H1 (cell line): Measurements from ENCODE around the gene GALNT18. TPM values are rescaled to one million over a fixed set of nuclear protein-coding genes. Genes with fewer than 3 reads are reported as not detected.

Experiments used
- CTCF ChIA-PET: fragments of 300-600 bp; sonication (Branson Sonifier 250); formaldehyde crosslinking; loops from one replicate; lab custom pipeline; 2021; ENCODE audit not compliant: partially characterized antibody; lab: Charles Lee
- POLR2A ChIA-PET: fragments of 300-600 bp; sonication (Branson Sonifier 250); formaldehyde crosslinking; loops from one replicate; lab custom pipeline; 2021; ENCODE audit warnings: inconsistent platforms; ENCODE audit not compliant: partially characterized antibody; lab: Charles Lee
- DNase-seq, 2 experiments: peaks; one replicate each; pipeline versions ENCODE4 v3.0.0 to v3.0.0-alpha.2; 2010 to 2022; ENCODE audit warnings: low spot score in 2 of 2, low read depth in 1 of 2, mixed read lengths in 1 of 2
- FAIRE-seq: peaks from 2 replicates; lab custom pipeline; 2011; peaks lifted over from hg19 to GRCh38; lab: Jason Lieb, UNC
- H2AFZ ChIP-seq: 2 replicates; pipeline ENCODE4 v1.8.1; 2012; ENCODE audit warnings: low read length, inconsistent platforms
- H2AK5ac ChIP-seq: 2 replicates; pipeline ENCODE4 v1.6.1; 2013; ENCODE audit warnings: low read depth, low read length
- H2BK120ac ChIP-seq: replicated peaks from 2 replicates; pipeline ENCODE3; 2013; ENCODE audit warnings: low read depth, low read length, inconsistent platforms
- H2BK12ac ChIP-seq: 2 replicates; pipeline ENCODE4 v1.6.1; 2013; ENCODE audit warnings: low read depth, low read length
- H2BK15ac ChIP-seq: 2 replicates; pipeline ENCODE4 v1.6.1; 2013; ENCODE audit warnings: low read length
- H2BK20ac ChIP-seq: 2 replicates; pipeline ENCODE4 v1.6.1; 2013; ENCODE audit warnings: low read length
- H2BK5ac ChIP-seq: 2 replicates; pipeline ENCODE4 v1.6.1; 2013; ENCODE audit warnings: low read depth, low read length
- H3K14ac ChIP-seq: 2 replicates; pipeline ENCODE4 v1.6.1; 2013; ENCODE audit warnings: inconsistent platforms; ENCODE audit not compliant: insufficient read length
- H3K18ac ChIP-seq: 2 replicates; pipeline ENCODE4 v1.6.1; 2013; ENCODE audit warnings: low read length; ENCODE audit errors: extremely low read depth
- H3K23ac ChIP-seq: 2 replicates; pipeline ENCODE4 v1.6.1; 2013; ENCODE audit warnings: inconsistent platforms; ENCODE audit not compliant: insufficient read length
- H3K23me2 ChIP-seq: 2 replicates; pipeline ENCODE4 v1.6.1; 2013; ENCODE audit warnings: low read depth, low read length
- H3K27ac ChIP-seq: 2 replicates; pipeline ENCODE4 v1.6.1; 2011; ENCODE audit warnings: low read depth, low read length, inconsistent platforms
- H3K27me3 ChIP-seq, 4 experiments: replicated peaks in 1 of 4; 1 replicate in 1 of 4; 2 replicates in 3 of 4; pipeline versions ENCODE4 v1.6.1 to v1.8.1; 2011 to 2013; ENCODE audit warnings: low read length in 3 of 4, mild to moderate bottlenecking in 3 of 4, inconsistent platforms in 2 of 4, mixed read lengths in 2 of 4, moderate library complexity in 1 of 4; ENCODE audit not compliant: control insufficient read depth in 3 of 4, insufficient read depth in 3 of 4; ENCODE audit errors: extremely low read depth in 1 of 4
- H3K36me3 ChIP-seq, 4 experiments: 2 replicates each; pipeline versions ENCODE4 v1.6.1 to v1.8.1; 2011 to 2013; ENCODE audit warnings: mild to moderate bottlenecking in 4 of 4, low read length in 3 of 4, moderate library complexity in 2 of 4, control low read depth in 1 of 4, inconsistent platforms in 1 of 4; ENCODE audit not compliant: insufficient read depth in 4 of 4, control insufficient read depth in 2 of 4
- H3K4ac ChIP-seq: replicated peaks from 2 replicates; pipeline ENCODE3; 2013; ENCODE audit warnings: low read length, low read depth, mixed read lengths, inconsistent platforms; ENCODE audit not compliant: insufficient read length
- H3K4me1 ChIP-seq, 4 experiments: replicated peaks in 1 of 4; 1 replicate in 1 of 4; 2 replicates in 3 of 4; pipeline versions ENCODE4 v1.6.1 to v1.8.1; 2011 to 2013; ENCODE audit warnings: low read length in 3 of 4, inconsistent platforms in 2 of 4, mixed read lengths in 1 of 4; ENCODE audit not compliant: insufficient read depth in 4 of 4, control insufficient read depth in 3 of 4
- H3K4me2 ChIP-seq, 2 experiments: 2 replicates each; pipeline versions ENCODE4 v1.6.1 to v1.8.1; 2011 to 2013; ENCODE audit warnings: low read depth in 2 of 2, low read length in 2 of 2, control low read depth in 1 of 2, inconsistent platforms in 1 of 2, mild to moderate bottlenecking in 1 of 2; ENCODE audit not compliant: insufficient read depth in 1 of 2
- H3K4me3 ChIP-seq, 4 experiments: fragments of 200-600, 300-600 bp in 1 of 4; sonication (generic), shearing (Covaris generic), sonication (Bioruptor Twin) in 1 of 4; 2 replicates each; pipeline versions ENCODE4 v1.5.1 to v1.8.1; 2011 to 2016; ENCODE audit warnings: low read length in 4 of 4, low read depth in 3 of 4, control low read depth in 2 of 4, inconsistent platforms in 2 of 4, mild to moderate bottlenecking in 2 of 4, mixed read lengths in 1 of 4, moderate library complexity in 1 of 4; ENCODE audit not compliant: insufficient read depth in 2 of 4; ENCODE audit errors: extremely low read depth in 1 of 4
- H3K56ac ChIP-seq: replicated peaks from 2 replicates; pipeline ENCODE3; 2013; ENCODE audit warnings: low read depth, mild to moderate bottlenecking, mixed read lengths, low read length, inconsistent platforms; ENCODE audit not compliant: insufficient read length
- H3K79me1 ChIP-seq: 2 replicates; pipeline ENCODE4 v1.6.1; 2013; ENCODE audit warnings: low read depth, low read length, control low read depth
- H3K79me2 ChIP-seq, 2 experiments: 2 replicates each; pipeline versions ENCODE4 v1.6.1 to v1.8.1; 2012 to 2013; ENCODE audit warnings: low read length in 2 of 2, mild to moderate bottlenecking in 2 of 2, inconsistent platforms in 1 of 2; ENCODE audit not compliant: insufficient read depth in 2 of 2, control insufficient read depth in 1 of 2
- H3K9ac ChIP-seq, 4 experiments: replicated peaks in 1 of 4; 1 replicate in 1 of 4; 2 replicates in 3 of 4; pipeline versions ENCODE4 v1.6.1 to v1.8.1; 2011 to 2013; ENCODE audit warnings: low read depth in 3 of 4, low read length in 3 of 4, control low read depth in 2 of 4, mild to moderate bottlenecking in 2 of 4, moderate library complexity in 2 of 4, inconsistent platforms in 1 of 4; ENCODE audit errors: extremely low read depth in 1 of 4
- H3K9me3 ChIP-seq, 2 experiments: 2 replicates each; pipeline versions ENCODE4 v1.6.1 to v1.8.1; 2012 to 2013; ENCODE audit warnings: mild to moderate bottlenecking in 2 of 2, moderate library complexity in 2 of 2, control low read depth in 1 of 2, inconsistent platforms in 1 of 2, low read depth in 1 of 2, low read length in 1 of 2, mixed read lengths in 1 of 2; ENCODE audit not compliant: insufficient read depth in 2 of 2
- H4K20me1 ChIP-seq, 2 experiments: replicated peaks in 1 of 2; 2 replicates each; pipeline versions ENCODE3 to v1.8.1; 2011 to 2013; ENCODE audit warnings: inconsistent platforms in 2 of 2, low read length in 2 of 2, mild to moderate bottlenecking in 1 of 2; ENCODE audit not compliant: insufficient read depth in 2 of 2, control insufficient read depth in 1 of 2
- H4K5ac ChIP-seq: 2 replicates; pipeline ENCODE4 v1.6.1; 2013; ENCODE audit warnings: low read length, low read depth, mixed read lengths, inconsistent platforms; ENCODE audit not compliant: insufficient read length
- H4K8ac ChIP-seq: 2 replicates; pipeline ENCODE4 v1.8.0; 2013; ENCODE audit warnings: mild to moderate bottlenecking, moderate library complexity, low read length, inconsistent platforms; ENCODE audit not compliant: insufficient read depth; ENCODE audit errors: extremely low read depth
- H4K91ac ChIP-seq: replicated peaks from 2 replicates; pipeline ENCODE3; 2013; ENCODE audit warnings: low read length, mixed read lengths, inconsistent platforms; ENCODE audit not compliant: insufficient read length
- BACH1 ChIP-seq: IDR thresholded peaks from 2 replicates; pipeline ENCODE4 v1.6.1; 2012; ENCODE audit warnings: low read length, improper control_type of control experiment
- GABPA ChIP-seq: IDR thresholded peaks from 2 replicates; pipeline ENCODE4 v1.6.1; 2011; ENCODE audit warnings: mild to moderate bottlenecking, low read length, moderate library complexity, borderline replicate concordance; ENCODE audit not compliant: insufficient read depth
- PHF8 ChIP-seq: fragments of 200-600 bp; sonication (generic); conservative IDR thresholded peaks from 2 replicates; pipeline ENCODE4 v1.7.1; 2012; ENCODE audit warnings: low read depth, mild to moderate bottlenecking, inconsistent platforms, low read length, moderate library complexity
- RAD21 ChIP-seq, 2 experiments: IDR thresholded peaks in 1 of 2; conservative IDR thresholded peaks in 1 of 2; 2 replicates each; pipeline ENCODE4 v1.6.1; 2011; ENCODE audit warnings: low read depth in 2 of 2, low read length in 2 of 2, improper control_type of control experiment in 1 of 2, inconsistent platforms in 1 of 2, mild to moderate bottlenecking in 1 of 2, moderate library complexity in 1 of 2
- RBBP5 ChIP-seq: IDR thresholded peaks from 2 replicates; pipeline ENCODE4 v1.7.1; 2012; ENCODE audit warnings: low read depth, mild to moderate bottlenecking, inconsistent platforms, low read length, moderate library complexity, borderline replicate concordance
- RFX5 ChIP-seq: IDR thresholded peaks from 2 replicates; pipeline ENCODE4 v1.6.1; 2011; ENCODE audit warnings: low read depth, low read length, improper control_type of control experiment, borderline replicate concordance
- SP2 ChIP-seq: IDR thresholded peaks from 2 replicates; pipeline ENCODE4 v1.6.1; 2012; ENCODE audit warnings: mild to moderate bottlenecking, low read length, inconsistent platforms
- WGBS, 2 experiments: shearing (Covaris generic) in 1 of 2; methylation state at CpG; one replicate each; pipeline versions ENCODE4 v1.1.6 to v1.1.7; 2013 to 2015; ENCODE audit warnings: low lambda C conversion rate in 2 of 2, mixed read lengths in 2 of 2, inconsistent platforms in 1 of 2, low coverage in 1 of 2, missing lambda C conversion rate in 1 of 2; ENCODE audit not compliant: insufficient replicate concordance in 2 of 2, insufficient coverage in 1 of 2, insufficient read length in 1 of 2; ENCODE audit errors: extremely low coverage in 1 of 2, missing lambda C conversion rate in 1 of 2; 5-methylcytosine and 5-hydroxymethylcytosine counted together
- polyA plus RNA-seq, 7 experiments: library from polyadenylated mRNA; depleted of rRNA in 3 of 7; stranded (reverse) in 5 of 7; unstranded in 2 of 7; fragments of >200 nt in 5 of 7; fragments of 200-250 nt in 2 of 7; gene quantifications; 1 replicate in 5 of 7; 2 replicates in 1 of 7; 4 replicates in 1 of 7; pipeline versions ENCODE4 v1.2.1 to v1.2.3, GENCODE V29; 2011 to 2013; ENCODE audit warnings: missing spikeins in 2 of 7, mixed read lengths in 2 of 7
- total RNA-seq: library from RNA; stranded (reverse); fragmentation: NEBNext Ultra II Directional; extraction: Animal tissue kit (Norgen Biotek cat#: 25700); gene quantifications from 2 replicates; pipeline ENCODE4 v1.2.1, GENCODE V29; 2021
- TF ChIP-seq, protein P1 (sequence below): IDR thresholded peaks from 2 replicates; pipeline ENCODE4 v1.6.1; 2011; ENCODE audit warnings: low read length, improper control_type of control experiment

The GALNT18 gene
- total and polyA plus RNA-seq, 2 of the 8 experiments (the other 6 are each of a cell fraction or from before 2014, with no cell fraction given), result 6.0 to 9.4 TPM

GRCh38 chr11:11565636-11566035 lies 56.2 kb downstream of the GALNT18 start:
- Histone ChIP-seq H2BK120ac (no peak overlapping the region), H4K5ac (no peak overlapping the region), H4K8ac (no peak overlapping the region), H3K23me2 (no peaks in the 10 kb centered on the region; the same call in 1 of the 2 replicates), H2BK20ac (no peak overlapping the region), H3K79me1 (no peaks in the 10 kb centered on the region), H3K4ac (no peak overlapping the region), H3K36me3 (no peaks in the 10 kb centered on the region), H2BK5ac (no peak overlapping the region), H4K20me1 (no peaks in the 10 kb centered on the region), H3K4me3 (no peak overlapping the region), H3K9ac (no peak overlapping the region), H3K79me2 (no peaks in the 10 kb centered on the region), H3K4me1 (no peaks in the 10 kb centered on the region; a peak in 1 of 7 replicates), H3K27ac (no peak overlapping the region), H3K14ac (no peak overlapping the region), H3K9me3 (no peaks in the 10 kb centered on the region), H2BK12ac (no peak overlapping the region), H3K4me2 (no peak overlapping the region), H2AK5ac (no peak overlapping the region), H4K91ac (no peak overlapping the region), H3K18ac (no peak overlapping the region), H2AFZ (no peak overlapping the region), H3K27me3 (no peaks in the 10 kb centered on the region), H3K56ac (no peak overlapping the region), H2BK15ac (no peak overlapping the region), H3K23ac (no peak overlapping the region)
- DNase-seq (no peak), FAIRE-seq (no peak)
- TF ChIP-seq, protein P1, sequence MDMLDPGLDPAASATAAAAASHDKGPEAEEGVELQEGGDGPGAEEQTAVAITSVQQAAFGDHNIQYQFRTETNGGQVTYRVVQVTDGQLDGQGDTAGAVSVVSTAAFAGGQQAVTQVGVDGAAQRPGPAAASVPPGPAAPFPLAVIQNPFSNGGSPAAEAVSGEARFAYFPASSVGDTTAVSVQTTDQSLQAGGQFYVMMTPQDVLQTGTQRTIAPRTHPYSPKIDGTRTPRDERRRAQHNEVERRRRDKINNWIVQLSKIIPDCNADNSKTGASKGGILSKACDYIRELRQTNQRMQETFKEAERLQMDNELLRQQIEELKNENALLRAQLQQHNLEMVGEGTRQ, result no peak
- TF ChIP-seq GABPA (no peak), BACH1 (no peak), PHF8 (no peak), RFX5 (no peak), RBBP5 (no peak), RAD21 (IDR thresholded peaks at IDR 0.05 in 1 of 2, conservative IDR thresholded peaks at IDR 0.05 in 1 of 2; ENCODE audit: low read depth in 2 of 2, low read length in 2 of 2) (no peak), SP2 (no peak)
- ChIA-PET POLR2A (no interaction called here), CTCF (no interaction called here)
- 88% methylated on average over 2 of the region's 2 CpGs; no CpG with 5 or more reads in 1 of the 2 experiments for WGBS, 2 experiments
